NCI-H345 treated with DMSO at 0.1 percent for 48 hours (cell line): ENCODE measurements around the gene CACNA1D.

ENCODE experiments used
- DNase-seq: peaks from one replicate; lab custom pipeline; 2025; ENCODE audit not compliant: unreplicated experiment; lab: John Stamatoyannopoulos, UW

CACNA1D gene

DNA sequence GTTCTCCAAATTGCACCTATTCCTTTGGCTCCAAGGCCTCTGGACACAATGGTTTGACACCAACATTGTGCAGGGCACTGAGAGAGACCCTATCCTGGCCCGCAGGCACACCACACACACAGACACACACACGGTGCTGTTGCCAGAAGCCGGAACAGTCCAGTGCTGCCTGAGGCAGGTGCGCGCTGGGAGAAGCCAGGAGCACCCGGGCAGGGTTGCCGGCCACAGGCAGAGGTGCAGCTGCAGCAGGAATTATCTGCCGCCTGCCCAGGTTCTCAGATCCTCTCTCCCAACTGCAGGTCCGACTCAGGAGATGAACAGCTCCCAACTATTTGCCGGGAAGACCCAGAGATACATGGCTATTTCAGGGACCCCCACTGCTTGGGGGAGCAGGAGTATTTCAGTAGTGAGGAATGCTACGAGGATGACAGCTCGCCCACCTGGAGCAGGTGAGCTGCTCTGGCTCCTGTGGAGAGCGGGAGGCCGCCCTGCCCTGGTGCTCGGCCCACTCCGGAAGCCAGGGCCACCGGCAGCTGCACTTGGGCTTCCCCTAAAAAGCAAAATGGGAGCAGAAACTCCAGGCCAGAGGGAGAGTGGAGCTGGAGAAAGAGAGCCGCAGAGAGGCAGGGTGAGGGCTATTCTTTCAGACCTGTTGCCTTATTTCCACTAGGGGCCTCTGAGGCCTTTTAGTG, 308.9 kb downstream of the CACNA1D start:
- no peak for DNase-seq

DNA sequence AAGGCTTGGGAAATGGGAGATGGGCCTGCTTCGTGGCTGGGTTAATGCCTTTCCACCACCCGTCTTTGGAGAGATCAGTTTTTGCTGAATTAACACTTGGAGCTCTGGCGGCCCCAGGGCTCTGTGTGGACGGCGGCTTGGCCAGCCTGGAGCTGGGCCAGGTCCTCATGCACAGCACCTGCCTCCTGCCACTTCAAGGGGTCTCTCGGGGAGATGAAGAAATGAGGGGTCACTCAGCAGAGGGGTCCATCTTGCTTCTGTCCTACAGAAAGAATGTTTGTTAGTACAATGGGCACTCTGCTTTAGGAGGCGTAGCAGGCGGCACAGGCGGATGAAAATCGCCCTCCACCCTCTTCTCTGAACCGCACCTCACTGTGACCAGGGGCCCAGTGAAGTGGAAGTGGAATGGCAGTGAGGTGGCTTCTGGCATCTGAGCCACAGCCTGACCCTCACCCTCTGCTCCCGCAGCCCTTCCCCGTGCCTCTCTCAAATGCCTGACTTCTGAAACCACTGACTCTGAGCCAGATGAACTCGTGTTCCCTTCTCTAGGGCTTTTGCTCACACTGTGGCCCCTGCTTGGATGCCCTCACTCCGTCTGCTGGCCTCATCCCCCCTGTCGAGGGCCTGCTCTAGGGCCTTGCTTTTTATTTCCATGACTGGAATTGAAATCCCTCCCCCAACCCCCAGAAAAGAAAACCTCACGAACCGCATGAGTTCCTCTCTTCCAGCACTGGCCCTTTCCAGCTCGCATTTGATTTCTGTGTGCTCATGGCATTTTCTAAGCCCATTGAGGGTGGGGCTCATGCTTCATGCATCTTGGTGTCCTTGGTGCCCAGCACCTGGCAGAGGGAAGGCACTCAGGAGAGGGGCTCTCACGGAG, 309.6 kb downstream of the CACNA1D start:
- no peak for DNase-seq

DNA sequence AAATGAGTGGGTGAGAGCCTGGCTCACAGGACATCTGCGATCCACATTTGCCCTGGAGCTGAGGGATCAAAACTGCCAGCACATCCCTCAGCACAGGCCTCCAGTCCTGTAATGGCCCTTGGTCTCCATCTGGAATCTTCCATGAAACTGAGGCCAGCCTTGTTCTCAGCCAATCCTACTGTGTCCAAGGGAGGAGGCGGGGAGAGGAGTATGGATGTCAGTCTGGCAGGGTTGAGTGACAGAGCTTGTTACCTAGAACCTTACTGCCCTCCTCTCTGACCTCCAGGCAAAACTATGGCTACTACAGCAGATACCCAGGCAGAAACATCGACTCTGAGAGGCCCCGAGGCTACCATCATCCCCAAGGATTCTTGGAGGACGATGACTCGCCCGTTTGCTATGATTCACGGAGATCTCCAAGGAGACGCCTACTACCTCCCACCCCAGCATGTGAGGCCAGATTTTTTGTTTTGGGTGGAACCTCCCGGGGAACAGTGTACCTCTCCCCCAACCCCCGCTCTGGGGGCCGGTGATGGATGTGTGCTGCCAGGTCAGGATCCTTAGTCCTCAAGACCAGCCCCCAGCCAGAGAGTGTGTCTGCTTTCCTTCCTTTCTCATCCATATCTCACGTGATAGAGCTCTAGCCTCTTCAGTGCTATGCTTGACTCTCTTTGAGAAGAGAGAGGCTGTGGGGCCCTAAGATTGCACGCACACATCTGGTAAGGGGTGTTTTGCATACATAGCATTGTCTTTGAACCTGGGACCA, 310.5 kb downstream of the CACNA1D start:
- DNase-seq = no peak

DNA sequence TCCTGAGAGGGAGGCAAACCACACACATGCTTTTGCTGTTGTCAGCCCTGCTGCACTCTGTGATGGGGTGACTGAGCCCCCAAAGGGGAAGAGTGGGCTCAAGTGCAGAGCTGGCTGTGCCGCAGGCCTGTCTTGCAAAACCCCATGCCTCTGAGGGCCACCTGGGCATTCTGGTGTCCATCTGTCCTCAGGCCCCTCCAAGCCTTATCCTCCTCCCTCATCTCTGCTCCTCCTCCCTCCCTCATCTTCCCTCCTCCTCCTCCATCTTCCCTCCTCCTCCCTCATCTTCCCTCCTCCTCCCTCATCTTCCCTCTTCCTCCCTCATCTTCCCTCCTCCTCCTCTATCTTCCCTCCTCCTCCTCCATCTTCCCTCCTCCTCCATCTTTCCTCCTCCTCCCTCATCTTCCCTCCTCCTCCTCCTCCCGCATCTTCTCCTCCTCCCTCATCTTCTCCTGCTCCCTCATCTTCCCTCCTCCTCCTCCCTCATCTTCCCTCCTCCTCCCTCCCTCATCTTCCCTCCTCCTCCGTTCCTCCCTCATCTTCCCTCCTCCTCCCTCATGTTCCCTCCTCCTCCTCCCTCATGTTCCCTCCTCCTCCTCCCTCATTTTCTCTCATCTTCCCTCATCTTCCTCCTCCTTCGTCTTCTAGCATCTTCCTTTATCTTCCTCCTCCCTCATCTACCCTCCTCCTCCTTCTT, 311.2 kb downstream of the CACNA1D start:
- no peak for DNase-seq

DNA sequence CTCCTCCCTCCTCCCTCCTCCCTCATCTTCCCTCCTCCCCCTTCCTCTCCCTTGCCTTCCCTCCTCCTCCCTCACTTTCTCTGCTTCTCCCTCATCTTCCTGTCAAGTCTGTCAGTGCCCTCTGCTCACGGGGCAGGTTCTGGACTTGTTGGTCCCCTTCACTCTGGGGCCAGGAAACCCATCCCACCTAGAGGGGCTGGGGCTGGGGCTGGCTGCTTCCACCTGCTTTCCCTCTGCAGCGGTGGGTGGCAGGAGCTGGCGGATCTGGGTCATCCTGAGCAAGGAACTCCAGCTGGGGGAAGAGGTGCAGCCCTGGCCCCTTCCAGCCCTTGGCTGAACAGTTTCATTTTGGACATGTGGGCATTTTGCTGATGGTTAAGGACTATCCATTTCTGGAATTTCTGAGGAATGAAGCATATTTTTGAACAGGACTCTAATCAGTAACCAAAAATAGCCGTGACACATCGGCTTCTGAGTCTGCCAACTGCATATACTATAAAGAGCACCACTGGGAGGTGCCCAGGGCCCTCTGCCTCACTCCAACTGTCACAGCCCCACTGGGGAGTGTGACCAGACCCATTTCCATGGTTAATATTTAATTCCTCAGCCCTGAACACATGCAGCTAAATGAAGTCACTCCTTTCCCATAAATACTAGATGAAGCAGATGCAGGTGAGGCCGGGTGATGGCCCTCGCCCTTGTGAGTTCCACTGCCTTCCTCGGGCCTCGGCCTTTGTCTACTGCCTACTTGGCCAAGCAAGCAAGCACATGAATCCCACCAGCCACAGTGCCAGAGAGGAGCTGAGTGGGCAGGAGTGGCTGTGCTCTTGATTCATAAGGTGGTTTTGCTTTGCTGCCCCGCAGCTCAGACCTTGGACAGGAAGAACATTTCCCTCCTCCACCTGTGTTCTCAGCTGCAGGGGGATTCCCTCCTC, 312.0 kb downstream of the CACNA1D start:
- no peak for DNase-seq

DNA sequence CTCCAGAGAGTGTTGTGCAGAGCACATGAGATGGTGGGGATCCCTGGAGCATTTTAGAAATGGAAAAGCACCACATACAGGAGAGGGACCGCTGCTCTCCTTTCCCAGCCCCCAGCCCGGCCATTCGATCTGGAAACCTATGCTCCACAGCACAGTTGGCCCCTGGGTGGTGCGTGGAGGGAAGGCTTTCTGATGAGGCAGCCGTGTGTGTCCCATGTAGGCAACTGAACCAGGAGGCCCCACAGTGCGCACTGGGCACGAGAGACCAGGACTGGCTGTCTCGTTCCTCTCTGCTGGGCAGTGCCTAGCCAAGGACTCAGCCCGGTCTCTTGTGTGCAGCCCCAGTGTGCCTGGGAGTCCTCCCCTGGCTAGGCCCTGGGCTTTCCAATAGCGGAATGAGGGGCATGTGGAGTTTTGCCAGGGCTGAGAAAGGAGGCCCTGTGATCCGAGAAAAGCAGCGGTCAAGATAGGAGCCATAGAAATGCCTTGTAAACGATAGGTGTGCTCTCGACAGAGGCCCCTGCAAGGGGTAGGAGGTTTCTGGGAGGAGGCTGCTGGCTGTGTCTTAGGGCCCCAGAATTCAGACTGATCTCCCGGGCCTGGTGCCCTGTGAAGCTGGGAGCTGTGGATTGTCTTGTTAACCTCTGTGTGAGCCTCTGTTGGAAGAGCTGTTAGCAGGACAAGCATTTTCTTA, 312.9 kb downstream of the CACNA1D start:
- no peak for DNase-seq

DNA sequence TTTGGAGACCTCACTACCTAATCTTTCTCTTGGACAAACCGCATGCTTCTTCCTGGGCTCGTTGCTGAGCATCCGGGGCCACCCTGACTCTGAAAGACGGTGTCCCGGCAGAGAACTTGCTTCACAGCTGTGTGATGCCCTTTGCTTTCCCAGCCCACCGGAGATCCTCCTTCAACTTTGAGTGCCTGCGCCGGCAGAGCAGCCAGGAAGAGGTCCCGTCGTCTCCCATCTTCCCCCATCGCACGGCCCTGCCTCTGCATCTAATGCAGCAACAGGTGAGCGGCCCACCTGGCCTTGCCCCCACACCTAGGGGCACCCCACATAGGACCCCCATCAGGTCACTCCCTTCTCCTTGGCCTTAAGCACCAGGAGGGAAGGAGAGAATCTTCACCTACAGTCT, 314.1 kb downstream of the CACNA1D start:
- DNase-seq = no peak

DNA sequence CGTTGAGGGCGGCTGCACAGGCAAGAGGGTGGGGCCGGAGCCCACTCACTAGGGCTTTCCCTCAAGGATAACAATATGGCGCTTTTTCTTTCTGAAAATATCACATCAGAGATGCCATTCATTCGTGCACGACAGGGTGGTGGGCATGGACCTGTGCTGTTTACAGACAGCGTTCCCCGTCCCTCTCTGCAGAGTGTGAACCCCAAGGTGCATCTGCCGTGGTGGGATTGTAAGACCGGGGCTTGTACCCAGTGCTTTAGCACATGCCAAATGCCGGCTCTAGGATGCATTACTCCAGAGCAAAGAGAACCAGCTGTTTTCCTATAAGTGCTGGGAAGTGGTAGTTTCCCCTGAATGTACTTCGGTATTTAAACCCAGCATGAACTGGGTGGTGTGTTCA, 314.9 kb downstream of the CACNA1D start:
- no peak for DNase-seq

DNA sequence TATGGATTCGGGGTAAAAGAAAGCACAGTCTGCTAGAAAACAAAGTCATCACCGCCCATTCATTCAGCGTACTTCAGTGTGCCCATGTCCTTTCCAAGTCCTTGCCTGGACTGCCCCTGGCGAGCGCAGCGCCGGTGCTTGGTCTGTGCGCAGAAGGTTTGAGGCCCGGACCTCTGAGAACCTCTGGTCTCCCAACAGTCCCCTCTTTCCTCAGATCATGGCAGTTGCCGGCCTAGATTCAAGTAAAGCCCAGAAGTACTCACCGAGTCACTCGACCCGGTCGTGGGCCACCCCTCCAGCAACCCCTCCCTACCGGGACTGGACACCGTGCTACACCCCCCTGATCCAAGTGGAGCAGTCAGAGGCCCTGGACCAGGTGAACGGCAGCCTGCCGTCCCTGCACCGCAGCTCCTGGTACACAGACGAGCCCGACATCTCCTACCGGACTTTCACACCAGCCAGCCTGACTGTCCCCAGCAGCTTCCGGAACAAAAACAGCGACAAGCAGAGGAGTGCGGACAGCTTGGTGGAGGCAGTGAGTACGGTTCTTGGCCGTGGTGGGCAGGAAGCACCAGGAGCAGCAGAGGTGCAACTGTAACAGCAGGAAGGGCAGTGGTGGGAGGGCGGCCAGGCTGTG, 315.5 kb downstream of the CACNA1D start:
- DNase-seq = no peak

DNA sequence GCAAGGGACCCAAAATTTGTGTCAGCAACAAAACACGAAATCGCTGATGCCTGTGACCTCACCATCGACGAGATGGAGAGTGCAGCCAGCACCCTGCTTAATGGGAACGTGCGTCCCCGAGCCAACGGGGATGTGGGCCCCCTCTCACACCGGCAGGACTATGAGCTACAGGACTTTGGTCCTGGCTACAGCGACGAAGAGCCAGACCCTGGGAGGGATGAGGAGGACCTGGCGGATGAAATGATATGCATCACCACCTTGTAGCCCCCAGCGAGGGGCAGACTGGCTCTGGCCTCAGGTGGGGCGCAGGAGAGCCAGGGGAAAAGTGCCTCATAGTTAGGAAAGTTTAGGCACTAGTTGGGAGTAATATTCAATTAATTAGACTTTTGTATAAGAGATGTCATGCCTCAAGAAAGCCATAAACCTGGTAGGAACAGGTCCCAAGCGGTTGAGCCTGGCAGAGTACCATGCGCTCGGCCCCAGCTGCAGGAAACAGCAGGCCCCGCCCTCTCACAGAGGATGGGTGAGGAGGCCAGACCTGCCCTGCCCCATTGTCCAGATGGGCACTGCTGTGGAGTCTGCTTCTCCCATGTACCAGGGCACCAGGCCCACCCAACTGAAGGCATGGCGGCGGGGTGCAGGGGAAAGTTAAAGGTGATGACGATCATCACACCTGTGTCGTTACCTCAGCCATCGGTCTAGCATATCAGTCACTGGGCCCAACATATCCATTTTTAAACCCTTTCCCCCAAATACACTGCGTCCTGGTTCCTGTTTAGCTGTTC, 316.9 kb downstream of the CACNA1D start:
- no peak for DNase-seq

DNA sequence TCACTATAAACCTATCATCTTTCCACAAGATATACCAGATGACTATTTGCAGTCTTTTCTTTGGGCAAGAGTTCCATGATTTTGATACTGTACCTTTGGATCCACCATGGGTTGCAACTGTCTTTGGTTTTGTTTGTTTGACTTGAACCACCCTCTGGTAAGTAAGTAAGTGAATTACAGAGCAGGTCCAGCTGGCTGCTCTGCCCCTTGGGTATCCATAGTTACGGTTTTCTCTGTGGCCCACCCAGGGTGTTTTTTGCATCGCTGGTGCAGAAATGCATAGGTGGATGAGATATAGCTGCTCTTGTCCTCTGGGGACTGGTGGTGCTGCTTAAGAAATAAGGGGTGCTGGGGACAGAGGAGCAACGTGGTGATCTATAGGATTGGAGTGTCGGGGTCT, 318.0 kb downstream of the CACNA1D start:
- no peak for DNase-seq

DNA sequence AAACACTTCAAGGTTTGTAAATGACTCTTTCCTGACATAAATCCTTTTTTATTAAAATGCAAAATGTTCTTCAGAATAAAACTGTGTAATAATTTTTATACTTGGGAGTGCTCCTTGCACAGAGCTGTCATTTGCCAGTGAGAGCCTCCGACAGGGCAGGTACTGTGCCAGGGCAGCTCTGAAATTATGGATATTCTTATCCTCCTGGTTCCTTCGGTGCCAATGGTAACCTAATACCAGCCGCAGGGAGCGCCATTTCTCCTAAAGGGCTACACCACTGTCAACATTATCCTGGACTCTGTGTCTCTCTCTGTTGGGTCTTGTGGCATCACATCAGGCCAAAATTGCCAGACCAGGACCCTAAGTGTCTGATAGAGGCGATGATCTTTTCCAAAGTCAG, 318.8 kb downstream of the CACNA1D start:
- no peak for DNase-seq

DNA sequence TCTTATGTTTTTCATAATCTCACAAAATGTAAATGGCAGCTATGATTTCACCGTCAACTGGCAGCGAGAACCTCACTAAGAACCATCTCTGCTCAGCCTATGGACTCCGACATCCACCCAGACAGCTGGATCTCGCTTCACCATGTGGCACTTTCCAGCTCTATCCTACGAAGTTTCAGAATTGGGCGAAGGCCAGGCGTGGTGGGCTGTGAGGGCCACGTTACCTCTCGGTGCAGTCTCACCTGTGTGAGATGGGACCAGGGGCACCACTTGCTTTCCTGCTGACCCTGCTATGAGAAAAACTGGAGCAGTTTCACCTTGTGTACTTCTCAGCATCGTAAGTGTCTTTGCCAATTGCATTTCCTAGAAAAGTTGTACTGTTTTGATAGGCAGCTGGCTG, 319.5 kb downstream of the CACNA1D start:
- no peak for DNase-seq

DNA sequence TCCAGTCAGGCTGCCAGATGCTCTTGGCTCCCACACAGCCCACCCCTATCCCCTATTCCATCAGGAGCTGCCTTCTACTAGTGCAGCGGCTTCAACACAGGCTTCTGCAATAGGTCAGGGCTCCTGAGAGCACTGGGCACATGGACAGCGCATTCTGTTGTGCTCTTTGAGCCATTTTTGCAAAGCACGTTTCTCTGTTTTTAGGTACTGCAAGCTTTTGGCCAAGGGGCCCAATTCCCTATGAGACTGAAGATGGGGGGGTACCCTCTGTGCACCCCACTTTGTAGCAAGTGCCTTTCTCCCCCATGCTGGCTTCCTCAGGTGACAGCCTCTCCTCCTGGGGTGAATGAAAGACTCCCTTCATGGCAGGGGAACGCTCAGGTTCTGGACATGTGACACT, 320.7 kb downstream of the CACNA1D start:
- no peak for DNase-seq

DNA sequence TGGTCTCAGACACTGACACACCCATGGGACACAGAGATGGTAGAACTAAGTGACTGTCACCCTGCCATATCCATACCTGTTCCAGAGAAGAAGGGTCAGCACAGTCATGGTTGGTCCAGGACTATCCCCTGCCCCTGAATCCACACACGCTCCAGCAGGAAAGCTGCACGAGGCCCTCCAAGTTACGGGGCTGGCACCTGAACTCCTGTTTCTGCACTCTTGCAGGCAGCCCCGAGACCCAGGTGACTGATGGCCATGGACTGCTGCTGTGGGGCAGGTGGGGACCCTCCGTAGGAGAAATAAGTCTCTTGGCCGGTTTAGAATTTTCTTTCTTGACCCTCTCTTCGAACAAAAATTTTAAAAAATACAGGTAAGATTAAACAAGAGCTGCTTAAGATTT, 321.2 kb downstream of the CACNA1D start:
- no peak for DNase-seq

DNA sequence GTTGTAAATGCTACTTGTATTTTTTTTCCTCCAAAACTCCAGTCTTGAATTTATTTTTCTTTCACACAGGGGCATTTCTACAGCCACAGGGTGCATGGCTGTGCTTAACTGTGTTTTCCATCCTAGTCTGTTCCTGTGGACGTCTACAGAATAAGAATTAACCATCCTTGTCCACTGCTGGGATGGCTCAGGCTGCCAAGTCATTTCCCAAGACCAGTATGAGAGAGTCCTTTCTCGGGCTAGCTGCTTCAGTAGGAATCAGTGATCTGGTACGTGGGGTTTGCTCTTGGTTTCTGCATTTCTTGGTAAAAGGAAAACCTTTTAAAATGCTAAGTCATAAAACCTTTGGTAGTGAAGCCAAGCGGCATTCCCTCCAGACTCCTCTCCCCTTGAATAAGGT, 322.0 kb downstream of the CACNA1D start:
- DNase-seq = no peak

DNA sequence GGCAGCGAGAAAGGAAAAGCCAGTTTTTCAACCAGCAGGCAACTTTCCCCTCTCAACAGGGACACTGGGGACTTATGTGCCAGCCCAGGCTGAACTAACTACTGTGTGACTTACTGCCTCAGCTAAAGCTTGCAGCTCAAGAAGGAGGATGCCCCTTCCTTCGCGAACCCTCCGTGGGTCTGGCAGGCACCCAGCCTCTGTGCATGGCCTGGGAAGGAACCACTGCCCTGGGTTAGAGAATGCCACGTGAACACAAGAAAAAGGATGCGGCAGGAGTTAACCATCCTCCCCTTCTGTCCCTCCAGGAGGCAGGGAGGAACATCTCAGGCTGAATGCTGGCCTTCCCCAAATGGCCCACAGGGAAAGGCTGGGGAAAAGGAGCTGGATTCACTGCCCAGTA, 322.8 kb downstream of the CACNA1D start:
- no peak for DNase-seq

DNA sequence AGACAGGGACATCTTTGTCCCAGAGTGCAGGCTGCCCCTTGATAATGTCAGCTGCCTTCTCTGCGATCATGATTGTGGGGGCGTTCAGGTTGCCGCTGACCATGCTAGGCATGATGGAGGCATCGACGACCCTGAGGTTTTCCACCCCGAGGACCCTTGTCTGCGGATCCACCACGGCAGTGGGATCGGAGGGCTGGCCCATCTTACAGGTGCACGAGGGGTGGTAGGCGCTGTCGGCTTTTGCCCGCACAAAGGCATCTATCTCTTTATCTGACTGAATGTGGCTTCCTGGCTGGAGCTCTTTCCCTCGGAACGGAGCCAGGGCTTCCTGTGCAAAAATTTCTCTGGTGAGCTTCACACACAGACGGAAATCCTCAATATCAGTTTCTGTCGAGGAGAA, 323.4 kb downstream of the CACNA1D start:
- DNase-seq = no peak
